OCI-LY3 (cell line): ENCODE measurements around the gene EDEM3.

Experiments
- H2AFZ ChIP-seq: fragments of 200-600, 300-600 bp; shearing (Covaris generic); 2 replicates; pipeline ENCODE4 v1.6.0; 2014; ENCODE audit warnings: antibody characterized with exemption, low read depth, low read length
- H3K27ac ChIP-seq: fragments of 200-600, 300-600 bp; sonication (generic); 2 replicates; pipeline ENCODE4 v1.5.1; 2014; ENCODE audit warnings: mild to moderate bottlenecking, low read length, moderate library complexity, mixed read lengths
- H3K27me3 ChIP-seq: fragments of 200-600, 300-600 bp; sonication (generic); 2 replicates; pipeline ENCODE4 v1.6.1; 2014; ENCODE audit warnings: low read depth, low read length, mixed read lengths
- H3K36me3 ChIP-seq: fragments of 200-600, 300-600 bp; sonication (generic); replicated peaks from 2 replicates; pipeline ENCODE3; 2014; ENCODE audit warnings: low read depth, low read length, mixed read lengths
- H3K4me1 ChIP-seq: fragments of 300-600, 200-600 bp; sonication (generic); 2 replicates; pipeline ENCODE4 v1.6.1; 2014; ENCODE audit warnings: low read length, mixed read lengths
- H3K4me2 ChIP-seq: fragments of 200-600, 300-600 bp; sonication (generic); 2 replicates; pipeline ENCODE4 v1.6.1; 2014; ENCODE audit warnings: low read length, mixed read lengths
- H3K4me3 ChIP-seq: fragments of 300-600, 200-600 bp; sonication (generic); 2 replicates; pipeline ENCODE4 v1.5.1; 2014; ENCODE audit warnings: antibody characterized with exemption, mild to moderate bottlenecking, low read length, moderate library complexity
- H3K79me2 ChIP-seq: fragments of 300-600, 200-600 bp; shearing (Covaris generic); 2 replicates; pipeline ENCODE4 v1.6.1; 2014; ENCODE audit warnings: mild to moderate bottlenecking, low read length, mixed read lengths
- H3K9ac ChIP-seq: fragments of 300-600, 200-600 bp; shearing (Covaris generic); 2 replicates; pipeline ENCODE4 v1.6.0; 2014; ENCODE audit warnings: mild to moderate bottlenecking, low read length, moderate library complexity
- H3K9me3 ChIP-seq: fragments of 200-600, 300-600 bp; shearing (Covaris generic); 2 replicates; pipeline ENCODE4 v1.6.1; 2014; ENCODE audit warnings: low read length, mixed read lengths; ENCODE audit not compliant: insufficient read depth
- H4K20me1 ChIP-seq: fragments of 200-600, 300-600 bp; sonication (generic); 2 replicates; pipeline ENCODE4 v1.6.1; 2016; ENCODE audit warnings: low read length, mixed read lengths; ENCODE audit not compliant: insufficient read depth
- EZH2phosphoT487 ChIP-seq: fragments of 200-600 bp; shearing (Covaris generic); IDR thresholded peaks from 2 replicates; pipeline ENCODE4 v1.6.1; 2018; ENCODE audit warnings: antibody characterized with exemption, mixed run types, low read depth
- TF ChIP-seq, protein P1 (sequence below): fragments of 200-600, 300-600 bp; sonication (generic); IDR thresholded peaks from 2 replicates; pipeline ENCODE4 v1.5.1; 2014; ENCODE audit warnings: antibody characterized with exemption, low read length, low read depth

Gene EDEM3

DNA sequence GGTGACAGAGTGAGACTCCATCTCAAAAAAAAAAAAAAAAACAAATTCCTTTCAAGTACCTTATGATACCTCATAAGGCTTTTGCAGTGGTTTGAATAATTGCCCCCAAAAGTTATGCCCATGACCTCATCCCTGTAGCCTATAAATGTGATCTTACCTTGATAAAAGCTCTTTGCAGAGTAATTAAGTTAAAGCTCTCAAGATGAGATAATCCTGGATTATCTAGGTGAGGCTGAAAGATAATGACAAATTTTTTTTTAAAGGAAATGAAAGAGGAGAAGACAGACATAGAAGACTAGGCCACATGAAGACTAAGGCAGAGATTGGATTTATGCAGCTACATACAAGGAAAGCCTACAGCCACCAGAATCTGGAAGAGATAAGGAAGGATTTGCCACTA lies 20.7 kb upstream of the EDEM3 start:
- TF ChIP-seq, protein P1, sequence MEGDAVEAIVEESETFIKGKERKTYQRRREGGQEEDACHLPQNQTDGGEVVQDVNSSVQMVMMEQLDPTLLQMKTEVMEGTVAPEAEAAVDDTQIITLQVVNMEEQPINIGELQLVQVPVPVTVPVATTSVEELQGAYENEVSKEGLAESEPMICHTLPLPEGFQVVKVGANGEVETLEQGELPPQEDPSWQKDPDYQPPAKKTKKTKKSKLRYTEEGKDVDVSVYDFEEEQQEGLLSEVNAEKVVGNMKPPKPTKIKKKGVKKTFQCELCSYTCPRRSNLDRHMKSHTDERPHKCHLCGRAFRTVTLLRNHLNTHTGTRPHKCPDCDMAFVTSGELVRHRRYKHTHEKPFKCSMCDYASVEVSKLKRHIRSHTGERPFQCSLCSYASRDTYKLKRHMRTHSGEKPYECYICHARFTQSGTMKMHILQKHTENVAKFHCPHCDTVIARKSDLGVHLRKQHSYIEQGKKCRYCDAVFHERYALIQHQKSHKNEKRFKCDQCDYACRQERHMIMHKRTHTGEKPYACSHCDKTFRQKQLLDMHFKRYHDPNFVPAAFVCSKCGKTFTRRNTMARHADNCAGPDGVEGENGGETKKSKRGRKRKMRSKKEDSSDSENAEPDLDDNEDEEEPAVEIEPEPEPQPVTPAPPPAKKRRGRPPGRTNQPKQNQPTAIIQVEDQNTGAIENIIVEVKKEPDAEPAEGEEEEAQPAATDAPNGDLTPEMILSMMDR: no peak
- TF ChIP-seq EZH2phosphoT487: no peak
- Histone ChIP-seq H3K4me3 (no peak overlapping the region), H4K20me1 (no peaks in the 10 kb centered on the region), H3K36me3 (no peaks in the 10 kb centered on the region), H3K4me1 (no peaks in the 10 kb centered on the region), H3K9ac (no peak overlapping the region), H2AFZ (no peak overlapping the region), H3K9me3 (no peaks in the 10 kb centered on the region), H3K27ac (no peak overlapping the region), H3K4me2 (no peak overlapping the region), H3K27me3 (no peaks in the 10 kb centered on the region), H3K79me2 (no peaks in the 10 kb centered on the region)

DNA sequence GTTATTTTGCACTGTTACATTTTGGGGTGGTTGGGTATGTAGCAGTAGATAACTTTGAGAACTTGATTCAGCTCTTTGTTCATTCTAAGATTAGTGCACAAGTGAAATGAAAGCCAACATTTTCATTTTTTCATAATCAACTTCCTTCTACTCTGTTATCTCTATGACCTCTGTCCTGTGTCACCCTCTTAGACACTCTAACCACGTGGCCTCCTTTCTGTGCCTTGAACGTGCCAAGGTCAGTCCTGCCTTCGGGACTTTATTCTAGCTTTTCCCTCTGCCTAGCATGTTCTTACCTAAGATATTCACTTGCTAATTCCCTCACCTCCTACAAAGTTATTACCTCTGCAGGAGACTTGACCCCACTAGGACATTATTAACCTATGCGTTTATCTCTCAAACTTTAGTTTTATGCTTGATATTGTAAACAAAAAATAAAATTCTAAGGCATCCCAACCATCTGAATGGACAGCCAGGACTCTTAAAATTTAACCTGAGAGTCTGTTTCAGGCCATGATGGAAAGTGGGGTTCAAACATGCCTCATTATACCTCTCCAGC lies 19.2 kb upstream of the EDEM3 start:
- Histone ChIP-seq H3K4me2 (no peak overlapping the region), H3K4me1 (no peaks in the 10 kb centered on the region), H4K20me1 (no peaks in the 10 kb centered on the region), H3K27me3 (no peaks in the 10 kb centered on the region), H3K79me2 (no peaks in the 10 kb centered on the region), H2AFZ (no peak overlapping the region), H3K36me3 (no peaks in the 10 kb centered on the region), H3K4me3 (no peak overlapping the region), H3K27ac (no peak overlapping the region), H3K9ac (no peak overlapping the region), H3K9me3 (no peaks in the 10 kb centered on the region)
- TF ChIP-seq, protein P1: no peak
- no peak for TF ChIP-seq EZH2phosphoT487

DNA sequence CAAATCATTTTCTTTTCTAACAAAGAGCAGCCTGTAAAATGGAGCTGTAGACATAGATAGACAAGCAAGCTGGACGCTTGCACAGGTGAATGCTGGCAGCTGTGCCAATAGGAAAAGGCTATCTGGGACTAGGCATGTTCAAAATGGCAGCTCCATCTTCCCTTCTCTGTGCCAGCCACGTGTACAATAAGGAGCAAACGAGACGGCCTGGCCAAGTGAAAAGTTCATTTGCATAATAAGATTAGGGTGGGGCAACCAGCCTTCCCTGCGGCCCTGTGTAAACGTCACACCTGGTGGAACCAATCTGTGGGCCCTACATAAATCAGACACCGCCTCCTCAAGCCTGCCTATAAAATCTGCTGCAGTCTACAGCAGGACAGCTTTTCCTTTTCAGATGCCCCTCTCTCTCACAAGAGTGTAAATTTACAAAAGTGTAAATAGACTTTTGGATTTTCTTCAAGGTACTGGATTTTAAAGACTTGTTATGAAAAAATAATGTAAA lies 16.6 kb upstream of the EDEM3 start:
- no peak overlapping the region for H3K4me2 ChIP-seq
- H3K79me2 ChIP-seq: no peaks in the 10 kb centered on the region
- H3K9me3 ChIP-seq: no peaks in the 10 kb centered on the region
- H3K4me3 ChIP-seq: no peak overlapping the region
- no peak for TF ChIP-seq EZH2phosphoT487
- TF ChIP-seq, protein P1: no peak
- H4K20me1 ChIP-seq: no peaks in the 10 kb centered on the region
- H3K27ac ChIP-seq: no peak overlapping the region
- H3K4me1 ChIP-seq: no peaks in the 10 kb centered on the region
- H3K9ac ChIP-seq: no peak overlapping the region
- H2AFZ ChIP-seq: no peak overlapping the region
- H3K27me3 ChIP-seq: no peaks in the 10 kb centered on the region
- no peaks in the 10 kb centered on the region for H3K36me3 ChIP-seq

DNA sequence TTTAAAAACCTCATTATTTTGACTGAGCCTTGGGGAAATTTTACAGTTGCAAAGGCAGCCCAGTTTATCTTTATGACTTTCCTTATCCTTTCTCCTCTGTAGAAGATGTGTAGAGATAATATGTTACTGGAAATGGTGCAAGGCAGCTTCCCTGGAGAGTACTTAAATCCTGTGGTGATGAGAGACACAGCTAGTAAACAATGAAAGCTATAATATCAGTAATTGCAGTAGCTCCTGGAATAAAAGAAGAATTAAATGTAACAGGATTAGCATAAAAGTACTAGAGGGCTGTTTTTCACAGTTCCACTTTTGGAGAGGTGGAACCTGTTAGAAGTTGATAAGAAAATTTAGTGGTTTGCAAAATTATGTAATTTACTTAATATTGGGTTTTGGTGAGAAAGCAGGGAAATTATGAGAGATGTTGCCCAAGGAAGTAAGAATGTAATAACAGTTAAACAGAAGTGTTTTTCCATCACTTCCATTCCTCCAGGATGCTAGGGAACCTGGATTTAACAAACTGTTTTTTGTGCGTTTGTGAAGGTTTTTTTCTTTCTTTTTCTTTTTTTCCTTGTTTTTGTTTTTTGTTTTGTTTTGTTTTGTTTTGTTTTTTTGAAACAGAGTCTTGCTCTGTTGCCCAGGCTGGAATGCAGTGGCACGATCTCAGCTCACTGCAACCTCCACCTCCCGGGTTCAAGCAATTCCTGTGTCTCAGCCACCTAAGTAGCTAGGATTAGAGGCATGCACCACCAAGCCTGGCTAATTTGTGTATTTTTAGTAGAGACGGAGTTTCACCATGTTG lies 15.7 kb upstream of the EDEM3 start:
- H3K4me3 ChIP-seq: no peak overlapping the region
- no peaks in the 10 kb centered on the region for H4K20me1 ChIP-seq
- no peaks in the 10 kb centered on the region for H3K79me2 ChIP-seq
- H2AFZ ChIP-seq: no peak overlapping the region
- no peaks in the 10 kb centered on the region for H3K4me1 ChIP-seq
- no peak overlapping the region for H3K27ac ChIP-seq
- H3K9ac ChIP-seq: no peak overlapping the region
- H3K36me3 ChIP-seq: no peaks in the 10 kb centered on the region
- TF ChIP-seq EZH2phosphoT487: no peak
- TF ChIP-seq, protein P1: no peak
- no peaks in the 10 kb centered on the region for H3K27me3 ChIP-seq
- no peaks in the 10 kb centered on the region for H3K9me3 ChIP-seq
- H3K4me2 ChIP-seq: no peak overlapping the region
